ENCODE measurements around the gene LY6G6F. TPM values are rescaled to one million over a fixed set of nuclear protein-coding genes. Genes with fewer than 3 reads are reported as not detected.

The LY6G6F gene
- total RNA-seq, 2 experiments from 2014 or later: not detected

- Mint-ChIP-seq H3K4me3 (no peak overlapping the region), H3K27me3 (no peaks in the 10 kb centered on the region), H3K4me1 (ENCODE audit: low read depth) (peaks cover 16% of the 10 kb centered on the region), H3K9me3 (no peaks in the 10 kb centered on the region), H3K36me3 (ENCODE audit: low read depth) (no peaks in the 10 kb centered on the region), H3K27ac (no peak overlapping the region)
- ATAC-seq (ENCODE audit: poor library complexity) (no peak), DNase-seq (no peak)
- intact Hi-C loops (cut with DNase I, micrococcal nuclease): no loop called here
- peaks cover 14% of the 10 kb centered on the region for H3K4me1 ChIP-seq (ENCODE audit: insufficient read depth, low read length)
- ChIA-PET POLR2A (interaction anchor here (1.6 kb wide), 1 partner anchor 24 kb away, joined by 3 read pairs; no protein-coding TSS in a partner anchor), CTCF (no interaction called here)
- H3K36me3 ChIP-seq (ENCODE audit: insufficient read depth, low read length): no peaks in the 10 kb centered on the region
- no peak for TF ChIP-seq CTCF (IDR thresholded peaks at IDR 0.05)
- no peak overlapping the region for H3K27ac ChIP-seq (ENCODE audit: low read depth in 1 of 2, low read length in 2 of 2)
- H3K9me3 ChIP-seq (ENCODE audit: control insufficient read depth in 1 of 2, insufficient read depth in 1 of 2, low read length in 2 of 2): no peaks in the 10 kb centered on the region
- H3K27me3 ChIP-seq (ENCODE audit: control insufficient read depth in 1 of 2, insufficient read depth in 2 of 2, low read length in 2 of 2): no peaks in the 10 kb centered on the region
- no peak overlapping the region for H3K4me3 ChIP-seq (ENCODE audit: low read length)
These were observed 6.8 kb downstream of the LY6G6F start for GRCh38 chr6:31713465-31713864.

DNA sequence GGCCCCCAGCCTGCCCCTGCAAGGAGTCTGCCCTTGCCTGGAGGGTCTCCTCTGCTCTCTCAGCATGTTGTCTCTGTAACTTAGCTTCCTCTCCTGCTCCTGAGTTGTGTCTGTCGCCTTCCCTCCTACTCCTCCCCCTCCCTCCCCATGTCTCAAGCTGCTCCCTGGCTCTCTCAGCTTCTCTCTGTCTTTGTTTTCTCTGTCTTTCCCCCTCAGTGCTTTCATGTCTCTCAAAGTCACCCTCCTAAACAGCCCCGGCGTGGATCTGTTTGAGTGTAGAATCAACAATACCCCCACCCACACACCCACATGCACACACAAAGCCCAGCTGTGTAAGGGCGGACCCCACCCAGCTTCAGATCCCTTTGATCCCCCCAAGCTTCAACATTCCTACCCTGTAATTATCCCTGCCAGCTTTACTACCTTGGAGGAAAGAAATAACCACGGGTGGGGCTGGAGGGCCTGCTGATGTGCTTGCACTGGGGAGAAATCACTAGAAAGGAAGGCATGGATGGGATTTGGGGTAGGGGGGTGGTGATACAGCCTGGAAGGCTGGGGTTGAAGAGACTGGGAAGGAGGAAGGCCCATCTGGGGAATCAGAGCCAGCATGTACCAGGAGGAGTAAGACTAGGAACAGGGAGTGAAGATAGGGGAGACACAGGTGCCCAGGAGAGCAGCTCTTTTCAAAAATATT is 7.5 kb downstream of the LY6G6F start:
- ChIA-PET CTCF (no interaction called here), POLR2A (interaction anchor here (1.0 to 1.6 kb wide), 2 partner anchors 15 to 24 kb away, joined by 3 read pairs; partner anchors contain the start of gene DDAH2)
- no peak for DNase-seq
- Histone ChIP-seq H3K27me3 (ENCODE audit: control insufficient read depth in 1 of 2, insufficient read depth in 2 of 2, low read length in 2 of 2) (no peaks in the 10 kb centered on the region), H3K9me3 (ENCODE audit: control insufficient read depth in 1 of 2, insufficient read depth in 1 of 2, low read length in 2 of 2) (no peaks in the 10 kb centered on the region), H3K4me1 (ENCODE audit: insufficient read depth, low read length) (peaks cover 14% of the 10 kb centered on the region), H3K36me3 (ENCODE audit: insufficient read depth, low read length) (no peaks in the 10 kb centered on the region), H3K27ac (ENCODE audit: low read depth in 1 of 2, low read length in 2 of 2) (no peak overlapping the region), H3K4me3 (ENCODE audit: low read length) (no peak overlapping the region)
- no peak overlapping the region for H3K4me3 Mint-ChIP-seq
- H3K4me1 Mint-ChIP-seq (ENCODE audit: low read depth): peaks cover 16% of the 10 kb centered on the region
- H3K27me3 Mint-ChIP-seq: no peaks in the 10 kb centered on the region
- no peak for TF ChIP-seq CTCF (IDR thresholded peaks at IDR 0.05)
- intact Hi-C loops (cut with DNase I, micrococcal nuclease): no loop called here
- no peaks in the 10 kb centered on the region for H3K9me3 Mint-ChIP-seq
- no peak for ATAC-seq (ENCODE audit: poor library complexity)
- H3K27ac Mint-ChIP-seq: no peak overlapping the region
- no peaks in the 10 kb centered on the region for H3K36me3 Mint-ChIP-seq (ENCODE audit: low read depth)

- POLR2A ChIA-PET: interaction anchor here (0.6 to 1.0 kb wide), 3 partner anchors 12 to 121 kb away, joined by 3 to 5 read pairs (median 3); partner anchors contain the start of genes ABHD16A and DDAH2
- no peak for TF ChIP-seq CTCF (IDR thresholded peaks at IDR 0.05)
- CTCF ChIA-PET: no interaction called here
- Histone ChIP-seq H3K27me3 (ENCODE audit: control insufficient read depth in 1 of 2, insufficient read depth in 2 of 2, low read length in 2 of 2) (no peaks in the 10 kb centered on the region), H3K4me1 (ENCODE audit: insufficient read depth, low read length) (peaks cover 14% of the 10 kb centered on the region), H3K36me3 (ENCODE audit: insufficient read depth, low read length) (no peaks in the 10 kb centered on the region), H3K4me3 (ENCODE audit: low read length) (no peak within 1 kb of the TSS), H3K9me3 (ENCODE audit: control insufficient read depth in 1 of 2, insufficient read depth in 1 of 2, low read length in 2 of 2) (no peaks in the 10 kb centered on the region), H3K27ac (ENCODE audit: low read depth in 1 of 2, low read length in 2 of 2) (no peak within 1 kb of the TSS)
- ATAC-seq (ENCODE audit: poor library complexity) (no peak), DNase-seq (no peak)
- Mint-ChIP-seq H3K9me3 (no peaks in the 10 kb centered on the region), H3K36me3 (ENCODE audit: low read depth) (no peaks in the 10 kb centered on the region), H3K27me3 (no peaks in the 10 kb centered on the region), H3K4me1 (ENCODE audit: low read depth) (peaks cover 16% of the 10 kb centered on the region), H3K4me3 (no peak within 1 kb of the TSS), H3K27ac (no peak within 1 kb of the TSS)
- intact Hi-C loops (cut with DNase I, micrococcal nuclease): no loop called here
These were observed 8.6 kb downstream of the LY6G6F start, which contains the start of gene LY6G6D for GRCh38 chr6:31715022-31715958. LY6G6D (plus strand) TSS chr6:31715348; CDS start chr6:31715356, 8 bp downstream.

All from CD4-positive, alpha-beta T cell (primary cell).